ENCODE results near the gene ARHGEF11.

The ARHGEF11 gene

GRCh38 chr1:156992215-156992614 is 53.3 kb downstream of the ARHGEF11 start:
- no peaks in the 10 kb centered on the region for H3K27me3 ChIP-seq (replicated peaks)
- in situ Hi-C loops (cut with HindIII; ENCODE audit: low pct_ligation_motif_present, low sequenced_read_pairs) = no loop called here
- H3K27ac ChIP-seq = no peak overlapping the region
- no peak for TF ChIP-seq CTCF (IDR thresholded peaks at IDR 0.05; ENCODE audit: low read depth, low read length, missing control alignments)
- no peaks in the 10 kb centered on the region for H3K36me3 ChIP-seq (replicated peaks)
- DNase-seq = no peak
- no peak overlapping the region for H3K4me3 ChIP-seq (ENCODE audit: low read depth, low read length)

GRCh38 chr1:156987715-156988114 is 57.8 kb downstream of the ARHGEF11 start:
- in situ Hi-C loops (cut with HindIII; ENCODE audit: low pct_ligation_motif_present, low sequenced_read_pairs) = no loop called here
- DNase-seq = no peak
- Histone ChIP-seq H3K27ac (no peak overlapping the region), H3K36me3 (replicated peaks) (peaks cover 6% of the 10 kb centered on the region), H3K4me3 (ENCODE audit: low read depth, low read length) (no peak overlapping the region), H3K27me3 (replicated peaks) (no peaks in the 10 kb centered on the region)
- no peak for TF ChIP-seq CTCF (IDR thresholded peaks at IDR 0.05; ENCODE audit: low read depth, low read length, missing control alignments)

GRCh38 chr1:156980551-156980950 is 65.0 kb downstream of the ARHGEF11 start:
- TF ChIP-seq CTCF (IDR thresholded peaks at IDR 0.05; ENCODE audit: low read depth, low read length, missing control alignments) = no peak
- DNase-seq = no peak
- no peaks in the 10 kb centered on the region for H3K27me3 ChIP-seq (replicated peaks)
- H3K4me3 ChIP-seq (ENCODE audit: low read depth, low read length) = no peak overlapping the region
- H3K27ac ChIP-seq = no peak overlapping the region
- in situ Hi-C loops (cut with HindIII; ENCODE audit: low pct_ligation_motif_present, low sequenced_read_pairs) = no loop called here
- peaks cover 28% of the 10 kb centered on the region for H3K36me3 ChIP-seq (replicated peaks)

- Histone ChIP-seq H3K36me3 (replicated peaks) (peaks cover 29% of the 10 kb centered on the region), H3K4me3 (ENCODE audit: low read depth, low read length) (no peak overlapping the region), H3K27ac (no peak overlapping the region), H3K27me3 (replicated peaks) (no peaks in the 10 kb centered on the region)
- in situ Hi-C loops (cut with HindIII; ENCODE audit: low pct_ligation_motif_present, low sequenced_read_pairs) = no loop called here
- no peak for DNase-seq
- TF ChIP-seq CTCF (IDR thresholded peaks at IDR 0.05; ENCODE audit: low read depth, low read length, missing control alignments) = no peak
These were observed 70.5 kb downstream of the ARHGEF11 start for GRCh38 chr1:156975084-156975483.

GRCh38 chr1:156973417-156973816 is 72.1 kb downstream of the ARHGEF11 start:
- H3K27ac ChIP-seq = no peak overlapping the region
- no peak for TF ChIP-seq CTCF (IDR thresholded peaks at IDR 0.05; ENCODE audit: low read depth, low read length, missing control alignments)
- in situ Hi-C loops (cut with HindIII; ENCODE audit: low pct_ligation_motif_present, low sequenced_read_pairs) = no loop called here
- H3K27me3 ChIP-seq (replicated peaks) = no peaks in the 10 kb centered on the region
- no peak overlapping the region for H3K4me3 ChIP-seq (ENCODE audit: low read depth, low read length)
- peaks cover 35% of the 10 kb centered on the region for H3K36me3 ChIP-seq (replicated peaks)
- DNase-seq = no peak

DNA sequence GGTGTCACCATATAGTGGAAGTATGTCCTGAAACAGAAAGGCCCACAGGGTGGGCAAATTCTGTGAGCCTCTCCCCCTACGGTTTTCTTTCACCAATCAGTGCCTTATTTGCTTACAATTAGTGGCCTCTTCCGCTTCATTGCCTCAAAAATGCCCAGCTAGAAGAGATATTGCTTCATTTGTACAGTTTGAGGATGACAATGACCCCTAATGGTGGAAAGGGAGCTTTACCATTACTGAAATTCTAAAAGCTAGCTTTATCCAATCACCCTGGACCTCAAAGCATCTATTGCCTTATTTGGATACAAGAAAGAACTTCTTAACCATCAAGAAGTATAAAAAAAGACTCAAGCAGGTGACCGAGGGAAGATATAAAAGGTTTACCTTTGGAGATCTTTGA is 75.5 kb downstream of the ARHGEF11 start:
- peak; percentile 18 for TF ChIP-seq CTCF (IDR thresholded peaks at IDR 0.05; ENCODE audit: low read depth, low read length, missing control alignments)
- in situ Hi-C loops (cut with HindIII; ENCODE audit: low pct_ligation_motif_present, low sequenced_read_pairs) = no loop called here
- H3K27ac ChIP-seq = no peak overlapping the region
- no peak overlapping the region for H3K4me3 ChIP-seq (ENCODE audit: low read depth, low read length)
- no peak for DNase-seq
- H3K36me3 ChIP-seq (replicated peaks) = peaks cover 14% of the 10 kb centered on the region
- H3K27me3 ChIP-seq (replicated peaks) = no peaks in the 10 kb centered on the region

Data from brain microvascular endothelial cell (primary cell).